ENCODE measurements around the gene VSIR. TPM values are rescaled to one million over a fixed set of nuclear protein-coding genes. Genes with fewer than 3 reads are reported as not detected.

VSIR gene
- total and polyA plus RNA-seq, 10 donors: 34.5 to 512 (median 299) TPM

DNA sequence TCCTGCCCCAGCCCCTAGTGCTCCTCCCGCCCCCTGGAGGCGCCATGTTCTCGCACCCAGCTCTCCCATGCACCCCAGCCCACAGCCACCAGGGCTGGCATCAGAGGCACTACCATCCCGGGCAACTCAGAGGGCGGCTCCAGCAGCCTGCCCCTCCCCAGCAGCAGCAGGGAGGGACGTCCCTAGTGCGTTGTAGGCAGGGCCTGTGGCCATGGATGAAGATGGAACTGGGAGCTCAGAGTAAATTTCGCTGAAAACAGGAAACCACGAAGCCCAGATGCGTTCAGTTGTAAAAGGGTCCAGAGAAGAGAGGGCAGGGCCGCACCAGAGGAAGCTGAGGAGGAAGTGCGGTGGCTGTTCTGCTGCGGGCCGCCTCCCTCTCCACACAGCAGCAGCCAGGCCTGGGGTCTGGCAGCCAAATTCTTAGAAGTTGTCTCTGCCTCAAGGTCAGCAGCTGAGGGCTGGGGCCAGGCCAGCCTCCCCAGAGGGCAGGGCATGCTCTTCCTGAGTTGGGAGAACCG lies 24.6 kb downstream of the VSIR start:
- Histone ChIP-seq H3K4me3 (peak overlapping the region in 2 of 8 donors; percentile 10 to 50), H3K4me1 (peaks cover 83 to 100% (median 94%) of the 10 kb centered on the region in 6 donors), H3K36me3 (peaks cover 0 to 51% (median 30%) of the 10 kb centered on the region in 6 donors), H3K9me3 (no peaks in the 10 kb centered on the region), H3K27me3 (replicated peaks in 1 of 7) (no peaks in the 10 kb centered on the region), H3K27ac (peak overlapping the region; percentile 86 to 98 (median 93))
- intact Hi-C loops (cut with DNase I; ENCODE audit: low total_unique reads): no loop called here
- 0 to 4% (median 1%) methylated on average over 13 to 15 of the region's 15 CpGs for WGBS, 5 donors
- peak; percentile 96 for DNase-seq
- TF ChIP-seq POLR2AphosphoS5 (IDR thresholded peaks at IDR 0.05) (peak; percentile 93 to 97 (median 97)), POLR2A (IDR thresholded peaks at IDR 0.05) (peak in 1 of 3 donors; percentile 86)
- TF ChIP-seq, protein P1, sequence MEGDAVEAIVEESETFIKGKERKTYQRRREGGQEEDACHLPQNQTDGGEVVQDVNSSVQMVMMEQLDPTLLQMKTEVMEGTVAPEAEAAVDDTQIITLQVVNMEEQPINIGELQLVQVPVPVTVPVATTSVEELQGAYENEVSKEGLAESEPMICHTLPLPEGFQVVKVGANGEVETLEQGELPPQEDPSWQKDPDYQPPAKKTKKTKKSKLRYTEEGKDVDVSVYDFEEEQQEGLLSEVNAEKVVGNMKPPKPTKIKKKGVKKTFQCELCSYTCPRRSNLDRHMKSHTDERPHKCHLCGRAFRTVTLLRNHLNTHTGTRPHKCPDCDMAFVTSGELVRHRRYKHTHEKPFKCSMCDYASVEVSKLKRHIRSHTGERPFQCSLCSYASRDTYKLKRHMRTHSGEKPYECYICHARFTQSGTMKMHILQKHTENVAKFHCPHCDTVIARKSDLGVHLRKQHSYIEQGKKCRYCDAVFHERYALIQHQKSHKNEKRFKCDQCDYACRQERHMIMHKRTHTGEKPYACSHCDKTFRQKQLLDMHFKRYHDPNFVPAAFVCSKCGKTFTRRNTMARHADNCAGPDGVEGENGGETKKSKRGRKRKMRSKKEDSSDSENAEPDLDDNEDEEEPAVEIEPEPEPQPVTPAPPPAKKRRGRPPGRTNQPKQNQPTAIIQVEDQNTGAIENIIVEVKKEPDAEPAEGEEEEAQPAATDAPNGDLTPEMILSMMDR (IDR thresholded peaks at IDR 0.05 in 8 of 11, conservative IDR thresholded peaks at IDR 0.05 in 3 of 11): peak in 10 of 11 experiments; percentile 8 to 67 (median 53)

DNA sequence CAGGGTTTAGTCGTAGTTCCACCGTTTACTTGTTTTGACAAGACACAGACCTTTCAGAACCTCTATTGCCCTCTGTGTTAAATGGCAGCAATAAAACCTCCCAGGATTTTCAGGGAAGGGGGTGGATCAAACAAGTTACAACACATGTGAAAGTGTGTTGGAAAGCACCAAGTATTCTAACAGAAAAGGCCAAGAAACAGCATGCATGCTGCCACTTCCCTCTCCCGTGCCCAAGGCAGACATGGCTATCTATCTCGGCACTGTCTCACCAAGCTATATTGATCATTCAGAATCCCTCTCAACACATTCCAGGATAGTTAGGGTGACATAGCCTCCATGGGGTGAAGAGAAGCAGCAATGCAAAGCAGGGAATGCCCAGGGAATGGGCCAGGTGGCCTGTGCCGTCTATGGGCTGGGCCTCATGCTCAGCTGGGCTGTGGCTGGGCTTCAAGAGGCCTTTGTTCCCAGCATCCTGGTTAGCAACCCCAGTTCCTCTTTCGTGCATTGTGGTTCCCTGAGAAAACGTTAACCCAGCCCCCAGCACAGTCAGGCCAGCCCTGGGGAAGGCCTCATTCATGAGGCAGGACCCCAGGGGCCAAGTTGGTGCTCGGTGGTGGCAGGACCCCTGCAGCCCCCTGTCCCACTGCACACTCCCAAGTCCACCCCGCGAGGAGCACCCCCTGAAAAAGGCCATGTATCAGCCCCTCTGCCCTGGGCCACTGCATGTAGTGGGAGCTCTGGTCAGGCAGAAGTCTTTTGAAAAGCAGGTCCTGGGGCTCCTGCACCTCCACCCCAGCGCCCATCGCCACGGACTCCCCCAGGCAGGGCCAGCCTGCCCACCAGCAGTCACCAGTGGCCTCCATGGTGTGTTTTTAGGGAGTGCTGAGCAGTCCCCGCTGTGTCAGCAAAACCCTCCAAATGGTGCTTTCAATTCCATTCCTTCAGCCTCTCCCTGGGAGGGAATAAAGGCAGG lies 25.5 kb downstream of the VSIR start:
- DNase-seq: peak; percentile 88
- intact Hi-C loops (cut with DNase I; ENCODE audit: low total_unique reads): no loop called here
- peaks cover 74 to 100% (median 94%) of the 10 kb centered on the region in 6 donors for H3K4me1 ChIP-seq

DNA sequence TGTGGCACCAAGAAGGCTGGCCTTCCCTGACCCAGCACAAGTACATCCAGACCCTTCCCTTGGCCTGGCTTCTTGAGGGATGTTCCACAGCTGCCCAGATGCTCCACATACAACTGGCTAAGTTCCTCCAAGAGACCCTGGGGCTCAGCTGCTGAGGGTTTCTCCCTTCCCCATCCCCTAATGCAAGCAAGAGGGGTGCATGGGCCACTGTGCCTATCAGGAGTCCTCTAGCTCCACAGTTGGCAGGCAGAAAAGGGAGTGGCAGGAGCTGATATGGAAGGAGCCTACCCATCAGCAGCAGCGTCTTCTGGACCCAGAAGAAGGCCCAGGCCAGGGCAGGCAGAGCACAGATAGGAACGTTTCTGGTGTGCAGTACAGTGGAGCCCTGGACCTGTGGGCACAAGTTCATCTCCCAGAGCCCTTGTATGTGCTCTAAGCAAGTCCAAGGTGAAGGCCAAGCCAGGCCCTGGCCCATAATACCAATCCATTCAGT lies 26.2 kb downstream of the VSIR start:
- Histone ChIP-seq H3K4me3 (peak overlapping the region in 1 of 8 donors; percentile 50), H3K27me3 (replicated peaks in 1 of 7) (no peaks in the 10 kb centered on the region), H3K27ac (peak overlapping the region; percentile 86 to 98 (median 93)), H3K4me1 (peaks cover 69 to 100% (median 93%) of the 10 kb centered on the region in 6 donors), H3K9me3 (peaks cover 0 to 5% (median 0%) of the 10 kb centered on the region in 8 donors), H3K36me3 (peaks cover 0 to 34% (median 19%) of the 10 kb centered on the region in 6 donors)
- 54 to 81% (median 64%) methylated on average over 2 of the region's 2 CpGs for WGBS, 5 donors
- TF ChIP-seq POLR2AphosphoS5 (IDR thresholded peaks at IDR 0.05) (no peak), POLR2A (IDR thresholded peaks at IDR 0.05) (no peak)
- TF ChIP-seq, protein P1 (IDR thresholded peaks at IDR 0.05 in 8 of 11, conservative IDR thresholded peaks at IDR 0.05 in 3 of 11): no peak
- DNase-seq: no peak
- intact Hi-C loops (cut with DNase I; ENCODE audit: low total_unique reads): no loop called here

More for the DNA sequence above, 25.5 kb downstream of the VSIR start:
- H3K4me3 ChIP-seq: peak overlapping the region in 2 of 8 donors; percentile 10 to 50
- H3K27me3 ChIP-seq (replicated peaks in 1 of 7): no peaks in the 10 kb centered on the region
- peak; percentile 75 to 85 (median 83) for TF ChIP-seq POLR2AphosphoS5 (IDR thresholded peaks at IDR 0.05)
- no peak for TF ChIP-seq POLR2A (IDR thresholded peaks at IDR 0.05)
- TF ChIP-seq, protein P1 (IDR thresholded peaks at IDR 0.05 in 8 of 11, conservative IDR thresholded peaks at IDR 0.05 in 3 of 11): no peak
- peaks cover 0 to 42% (median 26%) of the 10 kb centered on the region in 6 donors for H3K36me3 ChIP-seq
- H3K9me3 ChIP-seq: peaks cover 0 to under 1% (median 0%) of the 10 kb centered on the region in 8 donors
- peak overlapping the region; percentile 86 to 98 (median 93) for H3K27ac ChIP-seq
- WGBS, 5 donors: 28 to 43% (median 39%) methylated on average over 12 to 14 of the region's 14 CpGs
